Measurements from ENCODE around the gene ELMOD3.
"Not testable (repeated sequence)": the region's sequence is repeated elsewhere in the genome, so short reads cannot be mapped to it uniquely, and the experiment has no call there.

Gene ELMOD3

DNA sequence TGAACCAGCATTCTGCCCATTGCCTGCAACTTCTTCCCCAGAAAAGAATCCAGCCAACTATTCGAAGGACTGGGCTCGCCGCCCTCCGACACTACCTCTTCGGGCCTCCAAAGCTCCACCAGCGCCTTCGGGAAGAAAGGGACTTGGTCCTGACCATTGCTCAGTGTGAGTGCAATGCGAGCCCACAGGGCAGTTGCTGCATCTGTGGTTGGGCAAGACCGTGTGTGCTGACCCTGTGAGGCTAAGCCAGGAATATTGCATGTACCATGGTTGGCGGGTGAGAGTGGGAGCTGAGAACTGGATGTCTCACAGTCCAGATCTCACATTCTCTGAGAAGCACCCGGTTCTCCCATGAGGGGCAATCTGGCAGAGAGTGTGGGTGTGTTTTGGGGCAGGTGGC is 16.5 kb downstream of the ELMOD3 start:
- H3K27me3 Mint-ChIP-seq = no peaks in the 10 kb centered on the region
- H3K36me3 Mint-ChIP-seq (ENCODE audit: low read depth) = peaks cover 79% of the 10 kb centered on the region
- no peaks in the 10 kb centered on the region for H3K9me3 Mint-ChIP-seq
- intact Hi-C loops (cut with micrococcal nuclease) = no loop called here
- H3K4me3 Mint-ChIP-seq = no peak overlapping the region
- H3K4me1 Mint-ChIP-seq (ENCODE audit: low read depth) = peaks cover 11% of the 10 kb centered on the region
- H3K27ac Mint-ChIP-seq = no peak overlapping the region

DNA sequence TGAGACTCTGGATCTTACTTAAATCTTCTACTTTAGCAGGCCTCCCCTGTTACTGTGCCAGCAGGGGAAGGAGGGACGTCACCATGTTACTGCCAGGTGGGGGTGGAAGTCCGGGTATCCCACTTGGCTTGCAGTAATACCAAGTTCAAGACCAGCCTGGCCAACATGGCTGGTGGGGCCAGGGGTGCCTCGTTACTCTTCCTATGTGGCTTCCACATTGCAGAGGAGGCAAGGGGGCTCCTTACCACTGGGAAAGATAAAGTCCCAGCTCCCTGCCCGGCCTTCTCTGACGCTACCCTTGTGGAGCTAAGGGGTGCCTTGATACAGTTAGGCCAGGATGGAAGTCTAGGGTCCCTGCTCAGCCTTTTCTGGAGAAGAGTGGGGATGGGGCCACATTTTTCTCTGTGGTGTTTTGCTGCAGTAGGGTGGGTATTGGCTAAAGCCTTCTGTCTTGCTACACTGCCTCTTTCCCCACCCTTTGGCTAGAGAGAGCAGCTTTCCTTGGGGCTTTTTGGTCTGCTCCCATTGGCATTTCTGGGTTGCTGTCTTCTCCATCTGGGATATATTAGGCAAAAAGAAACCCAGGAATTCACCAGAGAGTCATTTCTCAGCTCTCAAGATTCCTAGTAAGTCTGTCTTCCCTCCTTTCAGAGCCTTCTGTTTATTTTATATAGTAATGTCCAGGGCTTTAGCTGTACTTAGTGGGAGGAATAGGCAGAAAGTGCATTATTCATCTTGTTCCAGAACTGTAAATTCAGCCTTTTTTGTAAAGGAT is 21.9 kb downstream of the ELMOD3 start:
- intact Hi-C loops (cut with micrococcal nuclease) = no loop called here
- H3K4me1 Mint-ChIP-seq (ENCODE audit: low read depth) = no peaks in the 10 kb centered on the region
- no peak overlapping the region for H3K4me3 Mint-ChIP-seq
- H3K27ac Mint-ChIP-seq = no peak overlapping the region
- H3K36me3 Mint-ChIP-seq (ENCODE audit: low read depth) = peaks cover 86% of the 10 kb centered on the region
- H3K9me3 Mint-ChIP-seq = no peaks in the 10 kb centered on the region
- H3K27me3 Mint-ChIP-seq = no peaks in the 10 kb centered on the region

DNA sequence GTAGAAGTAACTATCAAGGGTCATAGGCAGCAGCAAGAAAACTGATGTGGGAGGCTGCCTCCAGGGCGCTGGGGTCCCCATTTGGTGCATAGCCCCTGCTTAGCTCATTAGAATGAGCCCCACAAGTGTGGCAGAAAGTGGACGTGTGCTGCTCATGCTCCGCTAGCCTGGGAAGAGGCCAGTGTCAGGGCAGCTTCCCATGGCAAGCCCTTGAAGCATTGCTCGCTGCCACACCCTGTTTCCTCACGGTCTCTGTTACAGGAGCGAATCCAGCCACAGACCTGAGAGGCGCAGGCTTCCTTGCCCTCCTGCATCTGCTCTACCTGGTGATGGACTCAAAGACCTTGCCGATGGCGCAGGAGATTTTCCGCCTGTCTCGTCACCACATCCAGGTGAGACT is 22.5 kb downstream of the ELMOD3 start:
- peaks cover 86% of the 10 kb centered on the region for H3K36me3 Mint-ChIP-seq (ENCODE audit: low read depth)
- H3K4me3 Mint-ChIP-seq = no peak overlapping the region
- no peak overlapping the region for H3K27ac Mint-ChIP-seq
- H3K4me1 Mint-ChIP-seq (ENCODE audit: low read depth) = no peaks in the 10 kb centered on the region
- H3K27me3 Mint-ChIP-seq = no peaks in the 10 kb centered on the region
- intact Hi-C loops (cut with micrococcal nuclease) = no loop called here
- H3K9me3 Mint-ChIP-seq = no peaks in the 10 kb centered on the region

DNA sequence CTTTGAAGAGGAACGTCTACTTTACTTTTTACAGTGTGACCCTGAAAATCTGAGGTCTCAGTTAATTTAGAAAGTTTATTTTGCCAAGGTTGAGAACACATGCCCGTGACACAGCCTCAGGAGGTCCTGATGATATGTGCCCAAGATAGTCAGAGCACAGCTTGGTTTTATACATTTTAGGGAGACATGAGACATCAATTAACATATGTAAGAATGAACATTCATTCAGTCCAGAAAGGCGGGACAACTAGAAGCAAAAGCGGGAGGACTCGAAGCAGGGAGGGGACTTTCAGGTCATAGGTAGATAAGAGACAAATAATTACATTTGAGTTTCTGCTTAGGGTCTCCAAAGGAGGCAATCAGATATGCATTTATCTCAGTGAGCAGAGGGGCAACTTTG is 23.7 kb downstream of the ELMOD3 start:
- H3K4me1 Mint-ChIP-seq (ENCODE audit: low read depth) = no peaks in the 10 kb centered on the region
- H3K9me3 Mint-ChIP-seq = no peaks in the 10 kb centered on the region
- no peak overlapping the region for H3K4me3 Mint-ChIP-seq
- H3K27me3 Mint-ChIP-seq = no peaks in the 10 kb centered on the region
- no peak overlapping the region for H3K27ac Mint-ChIP-seq
- intact Hi-C loops (cut with micrococcal nuclease) = no loop called here
- H3K36me3 Mint-ChIP-seq (ENCODE audit: low read depth) = peaks cover 92% of the 10 kb centered on the region

DNA sequence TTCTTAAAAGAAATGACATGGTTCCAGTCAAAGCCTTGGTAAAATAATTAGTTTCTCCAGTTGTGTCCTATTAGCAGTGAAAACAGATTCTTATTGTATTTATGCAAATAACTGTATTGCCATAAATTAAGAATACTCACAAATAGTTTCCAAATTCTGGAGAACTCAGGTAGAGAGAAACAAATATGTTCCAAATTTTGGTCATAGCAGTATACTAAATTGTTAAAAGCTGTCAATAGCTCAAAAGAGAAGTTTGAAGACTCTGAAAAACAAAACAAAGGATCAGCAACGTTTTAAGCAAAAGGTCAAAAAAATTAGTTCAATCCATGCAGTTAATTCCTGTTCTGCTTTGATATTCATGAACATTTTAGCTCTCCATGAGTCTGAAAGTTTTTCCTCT is 25.5 kb downstream of the ELMOD3 start:
- H3K4me3 Mint-ChIP-seq = no peak overlapping the region
- H3K4me1 Mint-ChIP-seq (ENCODE audit: low read depth) = no peaks in the 10 kb centered on the region
- H3K9me3 Mint-ChIP-seq = no peaks in the 10 kb centered on the region
- no peak overlapping the region for H3K27ac Mint-ChIP-seq
- no peaks in the 10 kb centered on the region for H3K27me3 Mint-ChIP-seq
- peaks cover 93% of the 10 kb centered on the region for H3K36me3 Mint-ChIP-seq (ENCODE audit: low read depth)
- intact Hi-C loops (cut with micrococcal nuclease) = no loop called here

DNA sequence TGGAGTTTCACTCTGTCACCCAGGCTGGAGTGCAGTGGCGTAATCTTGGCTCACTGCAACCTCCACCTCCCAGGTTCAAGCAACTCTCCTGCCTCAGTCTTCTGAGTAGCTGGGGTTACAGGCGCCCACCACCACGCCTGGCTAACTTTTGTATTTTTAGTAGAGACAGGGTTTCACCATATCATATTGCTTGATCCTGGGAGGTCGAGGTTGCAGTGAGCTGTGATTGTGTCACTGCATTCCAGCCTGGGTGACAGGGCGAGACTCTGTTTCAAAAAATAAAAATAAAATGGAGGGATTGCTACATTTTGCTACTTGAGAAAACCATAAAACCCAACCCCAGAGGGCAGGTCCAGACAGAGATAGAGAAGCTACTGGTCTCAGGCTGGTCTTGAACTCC is 28.6 kb downstream of the ELMOD3 start:
- H3K36me3 Mint-ChIP-seq (ENCODE audit: low read depth) = peaks cover 90% of the 10 kb centered on the region
- H3K27me3 Mint-ChIP-seq; H3K27ac Mint-ChIP-seq; H3K9me3 Mint-ChIP-seq; H3K4me1 Mint-ChIP-seq (ENCODE audit: low read depth); intact Hi-C loops (cut with micrococcal nuclease); H3K4me3 Mint-ChIP-seq: not testable (repeated sequence)

DNA sequence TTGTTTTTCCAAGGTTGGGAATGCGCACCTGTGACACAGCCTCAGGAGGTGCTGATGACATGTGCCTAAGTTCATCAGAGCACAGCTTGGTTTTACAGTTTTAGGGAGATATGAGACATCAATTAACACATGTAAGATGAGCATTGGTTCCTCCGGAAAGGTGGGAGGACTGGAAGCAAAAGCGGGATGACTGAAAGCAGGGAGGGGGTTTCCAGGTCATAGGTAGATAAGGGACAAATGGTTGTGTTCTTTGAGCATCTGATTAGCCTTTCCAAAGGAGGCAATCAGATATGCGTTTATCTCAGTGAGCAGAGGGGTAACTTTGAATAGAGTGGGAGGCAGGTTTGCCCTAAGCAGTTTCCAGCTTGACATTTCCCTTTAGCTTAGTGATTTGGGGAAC is 29.3 kb downstream of the ELMOD3 start:
- peaks cover 89% of the 10 kb centered on the region for H3K36me3 Mint-ChIP-seq (ENCODE audit: low read depth)
- no peaks in the 10 kb centered on the region for H3K4me1 Mint-ChIP-seq (ENCODE audit: low read depth)
- H3K27ac Mint-ChIP-seq = no peak overlapping the region
- H3K4me3 Mint-ChIP-seq = no peak overlapping the region
- H3K27me3 Mint-ChIP-seq = no peaks in the 10 kb centered on the region
- intact Hi-C loops (cut with micrococcal nuclease) = no loop called here
- H3K9me3 Mint-ChIP-seq = no peaks in the 10 kb centered on the region

DNA sequence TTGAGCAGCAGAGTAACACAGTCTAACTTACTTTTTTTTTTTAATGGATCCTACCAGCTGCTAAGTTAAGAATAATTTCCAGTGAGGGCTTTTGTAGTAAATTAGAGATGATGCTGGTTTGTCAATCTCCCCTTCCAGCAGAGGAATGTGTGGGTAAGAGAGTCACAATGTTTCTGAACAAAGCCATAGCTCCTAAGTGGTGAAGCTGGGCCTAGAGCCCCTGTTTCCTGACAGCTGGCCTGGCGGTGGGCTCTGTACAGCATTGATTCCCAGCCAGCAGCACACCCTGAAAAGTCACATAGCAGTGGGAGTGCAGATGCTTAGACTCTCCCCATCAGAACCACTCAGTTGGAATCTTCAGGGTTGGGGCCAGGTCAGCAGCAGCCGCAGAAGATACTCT is 31.2 kb downstream of the ELMOD3 start:
- H3K4me1 Mint-ChIP-seq (ENCODE audit: low read depth) = peaks cover 12% of the 10 kb centered on the region
- H3K27ac Mint-ChIP-seq = no peak overlapping the region
- intact Hi-C loops (cut with micrococcal nuclease) = no loop called here
- no peaks in the 10 kb centered on the region for H3K27me3 Mint-ChIP-seq
- H3K9me3 Mint-ChIP-seq = no peaks in the 10 kb centered on the region
- no peak overlapping the region for H3K4me3 Mint-ChIP-seq
- peaks cover 89% of the 10 kb centered on the region for H3K36me3 Mint-ChIP-seq (ENCODE audit: low read depth)

DNA sequence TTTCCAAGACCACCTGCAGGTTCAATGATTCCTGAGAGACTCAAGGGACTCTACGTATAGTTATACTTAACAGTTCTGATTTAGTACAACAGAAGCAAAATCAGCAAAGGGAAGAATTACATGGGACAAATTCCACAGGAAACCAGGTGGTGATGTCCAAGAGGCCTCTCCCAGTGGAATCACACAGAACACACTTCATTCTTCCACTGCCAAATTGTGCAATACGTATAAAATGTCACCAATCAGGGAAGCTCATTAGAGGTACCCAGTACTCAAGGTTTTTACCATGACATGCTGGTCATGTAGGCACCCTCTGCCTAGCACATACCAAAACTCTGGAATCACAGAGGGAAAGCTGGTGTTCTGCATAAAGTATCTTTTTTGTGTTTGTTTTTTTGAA is 33.2 kb downstream of the ELMOD3 start:
- intact Hi-C loops (cut with micrococcal nuclease) = no loop called here
- peaks cover 94% of the 10 kb centered on the region for H3K36me3 Mint-ChIP-seq (ENCODE audit: low read depth)
- peaks cover 25% of the 10 kb centered on the region for H3K4me1 Mint-ChIP-seq (ENCODE audit: low read depth)
- H3K27me3 Mint-ChIP-seq = no peaks in the 10 kb centered on the region
- H3K27ac Mint-ChIP-seq = no peak overlapping the region
- H3K4me3 Mint-ChIP-seq = no peak overlapping the region
- H3K9me3 Mint-ChIP-seq = no peaks in the 10 kb centered on the region

DNA sequence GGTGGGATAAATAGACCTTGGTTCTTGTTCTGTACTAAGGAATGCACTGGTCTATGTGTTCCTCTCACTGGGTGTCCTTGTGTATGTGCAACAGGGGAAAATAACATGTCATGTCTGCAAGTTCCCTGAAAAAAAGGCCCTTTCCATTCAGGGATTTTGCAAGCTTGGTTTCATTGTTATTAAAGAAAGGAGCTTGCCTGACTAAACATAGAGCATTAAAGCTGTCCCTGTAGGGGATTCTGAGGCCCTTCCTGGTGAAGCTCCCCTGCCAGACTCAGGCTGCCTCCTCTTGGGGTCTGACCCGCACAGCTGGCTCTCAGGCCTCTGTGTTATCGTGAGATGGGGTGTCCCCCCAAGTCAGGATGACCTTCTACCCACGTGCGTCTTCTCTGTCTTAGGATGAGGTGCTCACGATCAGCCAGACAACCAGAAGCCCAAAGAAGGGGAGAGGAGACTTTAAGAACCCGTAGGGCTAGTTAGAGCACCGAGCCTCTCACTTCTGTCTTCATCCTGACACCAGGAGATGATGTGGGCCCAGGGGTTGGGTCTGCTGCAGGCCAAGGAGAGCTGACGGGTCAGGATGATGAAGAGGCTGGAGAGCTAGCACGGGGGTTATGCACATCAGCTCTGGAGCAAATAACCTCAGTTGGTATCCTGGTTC is 34.4 kb downstream of the ELMOD3 start:
- H3K27me3 Mint-ChIP-seq = no peaks in the 10 kb centered on the region
- no peak overlapping the region for H3K27ac Mint-ChIP-seq
- H3K36me3 Mint-ChIP-seq (ENCODE audit: low read depth) = peaks cover 94% of the 10 kb centered on the region
- H3K9me3 Mint-ChIP-seq = no peaks in the 10 kb centered on the region
- H3K4me3 Mint-ChIP-seq = no peak overlapping the region
- intact Hi-C loops (cut with micrococcal nuclease) = no loop called here
- H3K4me1 Mint-ChIP-seq (ENCODE audit: low read depth) = peaks cover 30% of the 10 kb centered on the region

DNA sequence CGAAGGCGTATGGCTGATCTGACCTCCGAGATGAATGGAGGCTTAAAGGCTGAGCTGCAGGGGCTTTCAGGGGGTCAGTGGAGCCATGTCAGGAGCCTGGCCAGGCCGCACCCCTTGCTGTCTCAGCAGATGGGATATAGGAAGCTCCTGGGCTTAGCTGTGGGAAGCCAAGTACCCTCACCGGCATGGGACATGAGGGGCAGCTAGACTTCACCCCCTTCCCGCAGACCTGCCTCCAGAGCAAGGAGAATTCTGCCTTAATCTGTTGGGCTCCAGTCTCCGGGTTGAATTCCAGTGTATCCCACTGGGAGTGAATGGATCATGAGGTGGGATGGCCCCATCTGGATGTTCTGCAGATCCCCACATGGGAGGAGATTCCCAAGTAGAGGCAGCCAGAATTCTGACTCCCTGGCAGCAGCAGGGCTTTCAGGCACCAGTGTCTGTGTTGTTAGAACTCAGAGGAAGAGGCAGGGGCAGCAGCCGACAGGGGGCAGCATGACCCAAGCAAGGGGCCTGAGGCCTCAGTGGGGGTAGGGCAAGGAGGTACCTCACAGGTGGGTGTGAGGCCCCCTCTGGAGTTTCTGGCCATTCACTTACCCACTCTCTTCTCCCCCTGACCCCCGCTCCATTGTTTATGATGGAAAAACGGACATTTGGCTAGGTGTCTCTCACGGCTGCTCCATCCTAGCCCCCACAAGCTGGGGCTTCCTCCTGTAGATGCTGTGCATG is 36.5 kb downstream of the ELMOD3 start:
- Mint-ChIP-seq H3K4me1 (ENCODE audit: low read depth) (peaks cover 30% of the 10 kb centered on the region), H3K27ac (no peak overlapping the region), H3K4me3 (no peak overlapping the region), H3K36me3 (ENCODE audit: low read depth) (peaks cover 95% of the 10 kb centered on the region), H3K27me3 (no peaks in the 10 kb centered on the region), H3K9me3 (no peaks in the 10 kb centered on the region)
- intact Hi-C loops (cut with micrococcal nuclease) = loop anchor here (2.0 kb wide), 1 partner anchor 162 kb away; no protein-coding TSS in a partner anchor

DNA sequence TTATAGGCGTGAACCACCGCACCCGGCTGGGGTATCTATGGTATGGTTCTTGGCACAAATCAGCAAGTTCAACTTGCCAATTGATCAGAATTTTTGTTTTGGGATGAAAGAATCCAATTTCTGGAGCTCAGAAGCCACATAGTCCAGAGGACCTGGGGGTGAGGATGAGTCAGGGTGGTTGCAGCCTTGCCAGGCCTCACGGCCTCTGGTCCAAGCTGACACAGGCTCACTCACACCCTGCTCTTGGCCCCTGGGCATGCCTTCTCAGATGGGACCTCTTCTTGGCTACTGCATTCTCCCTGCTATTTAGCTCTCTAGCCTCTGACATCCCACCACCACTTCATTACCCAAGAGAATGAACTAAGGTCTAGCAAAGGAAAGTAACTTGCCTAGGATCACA is 39.3 kb downstream of the ELMOD3 start:
- Mint-ChIP-seq H3K4me1 (ENCODE audit: low read depth) (peaks cover 30% of the 10 kb centered on the region), H3K9me3 (no peaks in the 10 kb centered on the region), H3K36me3 (ENCODE audit: low read depth) (peaks cover 100% of the 10 kb centered on the region), H3K27me3 (no peaks in the 10 kb centered on the region), H3K27ac (peak overlapping the region; percentile 39), H3K4me3 (no peak overlapping the region)
- intact Hi-C loops (cut with micrococcal nuclease) = no loop called here

DNA sequence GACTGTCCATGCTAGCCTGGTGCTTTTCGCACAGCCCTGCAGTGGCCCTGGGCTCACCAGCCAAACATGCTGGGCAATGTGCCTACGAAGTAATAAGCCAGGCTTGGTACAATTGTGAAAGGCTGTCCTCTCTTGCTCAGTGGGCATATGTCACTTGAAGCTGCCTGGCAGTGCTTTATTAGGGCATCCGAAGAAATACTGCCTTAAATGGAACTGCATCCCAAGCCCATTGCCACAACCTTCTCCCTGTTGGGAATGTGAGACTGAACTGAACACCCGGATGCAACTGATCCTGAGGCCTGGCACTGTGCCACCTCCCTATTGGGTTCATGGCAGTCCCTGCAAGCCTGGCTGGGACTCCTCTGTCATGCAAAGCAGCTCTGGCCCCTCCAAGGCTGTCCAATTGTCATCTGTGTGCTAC is 39.7 kb downstream of the ELMOD3 start:
- intact Hi-C loops (cut with micrococcal nuclease) = no loop called here

DNA sequence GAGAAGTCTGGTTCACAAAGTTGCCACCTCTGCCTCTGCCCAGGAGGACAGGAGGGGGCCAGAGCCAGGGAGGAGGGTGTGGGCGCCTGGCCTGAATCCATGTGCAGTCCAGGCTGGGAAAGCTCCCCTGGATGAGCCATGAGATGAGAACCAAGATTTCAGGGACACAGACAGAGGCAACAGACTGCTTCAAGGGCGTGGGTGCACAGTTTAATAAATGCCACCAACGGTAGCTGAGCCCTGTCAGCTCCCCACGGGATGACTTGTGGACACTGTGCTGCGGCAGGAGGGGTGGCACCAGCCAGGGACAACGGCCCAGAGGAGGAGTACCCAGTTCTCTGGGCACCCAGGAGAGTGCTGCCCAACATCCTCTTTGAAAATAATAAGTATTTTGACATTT is 40.4 kb downstream of the ELMOD3 start:
- Mint-ChIP-seq H3K27me3 (no peaks in the 10 kb centered on the region), H3K4me1 (ENCODE audit: low read depth) (peaks cover 20% of the 10 kb centered on the region), H3K9me3 (no peaks in the 10 kb centered on the region), H3K4me3 (no peak overlapping the region), H3K27ac (no peak overlapping the region), H3K36me3 (ENCODE audit: low read depth) (peaks cover 100% of the 10 kb centered on the region)
- intact Hi-C loops (cut with micrococcal nuclease) = no loop called here

More for the DNA sequence above, 39.7 kb downstream of the ELMOD3 start:
- Mint-ChIP-seq H3K27me3 (no peaks in the 10 kb centered on the region), H3K36me3 (ENCODE audit: low read depth) (peaks cover 100% of the 10 kb centered on the region), H3K4me1 (ENCODE audit: low read depth) (peaks cover 27% of the 10 kb centered on the region), H3K9me3 (no peaks in the 10 kb centered on the region), H3K4me3 (no peak overlapping the region), H3K27ac (peak overlapping the region; percentile 39)

Measured in dendritic cell treated with granulocyte-macrophage colony-stimulating factor and Interleukin-4, amounts not matched to agents 40 ng/mL and 50 ng/mL, for 4 days (primary cell).